ENCODE data around the gene DCDC1. TPM values are rescaled to one million over a fixed set of nuclear protein-coding genes. Genes with fewer than 3 reads are reported as not detected.

DCDC1 gene
- total RNA-seq, 1 donor from 2014 or later: not detected

GRCh38 chr11:31102875-31103274 is 266.7 kb downstream of the DCDC1 start:
- H3K9me3 Mint-ChIP-seq: no peaks in the 10 kb centered on the region
- POLR2A ChIA-PET: no interaction called here
- H3K27me3 Mint-ChIP-seq: no peaks in the 10 kb centered on the region
- CTCF ChIA-PET: no interaction called here
- H3K36me3 Mint-ChIP-seq (ENCODE audit: low read depth): no peaks in the 10 kb centered on the region
- no peak for ATAC-seq (ENCODE audit: low read depth)
- no peak overlapping the region for H3K27ac Mint-ChIP-seq
- H3K4me3 Mint-ChIP-seq: no peak overlapping the region
- intact Hi-C loops (cut with micrococcal nuclease): no loop called here
- H3K4me1 Mint-ChIP-seq: no peaks in the 10 kb centered on the region
- DNase-seq: no peak
- TF ChIP-seq CTCF (IDR thresholded peaks at IDR 0.05): no peak

- Mint-ChIP-seq H3K4me3 (no peak overlapping the region), H3K9me3 (no peaks in the 10 kb centered on the region), H3K27ac (no peak overlapping the region), H3K4me1 (no peaks in the 10 kb centered on the region), H3K36me3 (ENCODE audit: low read depth) (no peaks in the 10 kb centered on the region), H3K27me3 (no peaks in the 10 kb centered on the region)
- intact Hi-C loops (cut with micrococcal nuclease): no loop called here
- CTCF ChIA-PET: no interaction called here
- TF ChIP-seq CTCF (IDR thresholded peaks at IDR 0.05): no peak
- POLR2A ChIA-PET: no interaction called here
- ATAC-seq (ENCODE audit: low read depth) (no peak), DNase-seq (no peak)
Measured at GRCh38 chr11:31102316-31102715, 267.2 kb downstream of the DCDC1 start.

GRCh38 chr11:31096191-31096805 is 273.2 kb downstream of the DCDC1 start:
- ATAC-seq (ENCODE audit: low read depth) (no peak), DNase-seq (no peak)
- ChIA-PET POLR2A (no interaction called here), CTCF (no interaction called here)
- no peaks in the 10 kb centered on the region for H3K9me3 Mint-ChIP-seq
- TF ChIP-seq CTCF (IDR thresholded peaks at IDR 0.05): no peak
- no peak overlapping the region for H3K4me3 Mint-ChIP-seq
- H3K4me1 Mint-ChIP-seq: no peaks in the 10 kb centered on the region
- no peaks in the 10 kb centered on the region for H3K36me3 Mint-ChIP-seq (ENCODE audit: low read depth)
- no peaks in the 10 kb centered on the region for H3K27me3 Mint-ChIP-seq
- intact Hi-C loops (cut with micrococcal nuclease): no loop called here
- no peak overlapping the region for H3K27ac Mint-ChIP-seq

GRCh38 chr11:31092638-31093037 is 276.9 kb downstream of the DCDC1 start:
- Mint-ChIP-seq H3K4me3 (no peak overlapping the region), H3K27ac (no peak overlapping the region), H3K36me3 (ENCODE audit: low read depth) (no peaks in the 10 kb centered on the region), H3K9me3 (peaks cover 8% of the 10 kb centered on the region), H3K4me1 (no peaks in the 10 kb centered on the region), H3K27me3 (no peaks in the 10 kb centered on the region)
- ChIA-PET CTCF (no interaction called here), POLR2A (no interaction called here)
- no peak for ATAC-seq (ENCODE audit: low read depth)
- intact Hi-C loops (cut with micrococcal nuclease): no loop called here
- no peak for TF ChIP-seq CTCF (IDR thresholded peaks at IDR 0.05)
- no peak for DNase-seq

GRCh38 chr11:31089117-31089516 is 280.4 kb downstream of the DCDC1 start:
- Mint-ChIP-seq H3K27me3 (no peaks in the 10 kb centered on the region), H3K36me3 (ENCODE audit: low read depth) (no peaks in the 10 kb centered on the region), H3K4me3 (no peak overlapping the region), H3K27ac (no peak overlapping the region), H3K9me3 (peaks cover 8% of the 10 kb centered on the region), H3K4me1 (no peaks in the 10 kb centered on the region)
- ATAC-seq (ENCODE audit: low read depth): no peak
- POLR2A ChIA-PET: no interaction called here
- CTCF ChIA-PET: no interaction called here
- TF ChIP-seq CTCF (IDR thresholded peaks at IDR 0.05): no peak
- no peak for DNase-seq
- intact Hi-C loops (cut with micrococcal nuclease): no loop called here

Data from activated B cell treated with CpG ODN at 0.5 μM for 24 hours (primary cell).